Measurements from ENCODE around the gene LCTL.

DNA sequence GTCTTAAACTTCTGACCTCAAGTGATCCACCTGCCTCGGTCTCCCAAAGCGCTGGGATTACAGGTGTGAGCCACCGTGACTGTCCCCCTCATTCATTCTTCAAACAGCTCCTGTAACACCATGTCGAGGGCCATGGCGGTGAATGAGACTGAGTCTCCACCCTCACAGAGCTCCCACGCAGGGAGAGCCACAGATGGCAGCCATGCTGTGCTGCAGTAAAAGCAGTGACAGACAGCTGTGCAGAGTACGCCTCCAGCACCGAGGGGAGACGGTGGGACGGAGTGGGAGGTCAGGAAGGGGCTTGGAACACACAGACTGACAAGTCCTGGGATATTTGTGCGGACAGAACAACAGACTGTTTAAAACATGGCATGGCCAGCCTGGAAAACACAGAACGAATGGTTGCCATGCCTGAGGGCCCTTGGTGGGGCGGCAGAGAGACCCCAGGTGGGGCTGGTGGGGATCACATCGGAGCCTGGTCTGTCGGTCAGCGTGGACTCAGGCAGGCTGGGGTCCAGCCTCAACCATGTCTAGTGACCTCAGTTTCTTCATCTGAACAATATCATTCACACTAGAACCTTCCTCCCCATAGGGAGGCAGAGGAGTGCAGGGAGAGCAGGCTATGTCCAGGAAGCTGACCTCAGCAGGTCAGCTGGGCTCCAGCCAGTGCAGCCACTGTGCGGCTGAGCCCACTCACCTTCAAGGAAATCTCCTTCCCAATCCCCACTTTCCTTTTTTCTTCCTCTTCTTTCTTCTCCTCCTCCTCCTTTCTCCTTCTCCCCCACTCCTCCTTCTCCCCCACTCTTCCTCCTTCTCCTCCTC is 20.6 kb upstream of the LCTL start:
- TF ChIP-seq, protein P1, sequence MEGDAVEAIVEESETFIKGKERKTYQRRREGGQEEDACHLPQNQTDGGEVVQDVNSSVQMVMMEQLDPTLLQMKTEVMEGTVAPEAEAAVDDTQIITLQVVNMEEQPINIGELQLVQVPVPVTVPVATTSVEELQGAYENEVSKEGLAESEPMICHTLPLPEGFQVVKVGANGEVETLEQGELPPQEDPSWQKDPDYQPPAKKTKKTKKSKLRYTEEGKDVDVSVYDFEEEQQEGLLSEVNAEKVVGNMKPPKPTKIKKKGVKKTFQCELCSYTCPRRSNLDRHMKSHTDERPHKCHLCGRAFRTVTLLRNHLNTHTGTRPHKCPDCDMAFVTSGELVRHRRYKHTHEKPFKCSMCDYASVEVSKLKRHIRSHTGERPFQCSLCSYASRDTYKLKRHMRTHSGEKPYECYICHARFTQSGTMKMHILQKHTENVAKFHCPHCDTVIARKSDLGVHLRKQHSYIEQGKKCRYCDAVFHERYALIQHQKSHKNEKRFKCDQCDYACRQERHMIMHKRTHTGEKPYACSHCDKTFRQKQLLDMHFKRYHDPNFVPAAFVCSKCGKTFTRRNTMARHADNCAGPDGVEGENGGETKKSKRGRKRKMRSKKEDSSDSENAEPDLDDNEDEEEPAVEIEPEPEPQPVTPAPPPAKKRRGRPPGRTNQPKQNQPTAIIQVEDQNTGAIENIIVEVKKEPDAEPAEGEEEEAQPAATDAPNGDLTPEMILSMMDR (IDR thresholded peaks at IDR 0.05): no peak
- TF ChIP-seq EZH2phosphoT487 (IDR thresholded peaks at IDR 0.05; ENCODE audit: borderline replicate concordance, low read depth): no peak
- no peak for TF ChIP-seq SMC3 (IDR thresholded peaks at IDR 0.05; ENCODE audit: low read depth, low read length)
- no peak for TF ChIP-seq RAD21 (IDR thresholded peaks at IDR 0.05; ENCODE audit: low read length)
- TF ChIP-seq NFIC (IDR thresholded peaks at IDR 0.05; ENCODE audit: borderline replicate concordance): no peak
- TF ChIP-seq POLR2AphosphoS5 (IDR thresholded peaks at IDR 0.05; ENCODE audit: low read depth, low read length): no peak
- TF ChIP-seq GABPA (IDR thresholded peaks at IDR 0.05; ENCODE audit: low read depth): no peak
